HepG2 (cell line): ENCODE results near the gene MPST. TPM values are rescaled to one million over a fixed set of nuclear protein-coding genes. Genes with fewer than 3 reads are reported as not detected.

Experiments used
- FOXM1 ChIP-seq: sonication (generic); formaldehyde crosslinking; IDR thresholded peaks from 2 replicates; pipeline ENCODE4 v1.5.0; 2020; ENCODE audit warnings: missing genetic modification reagents
- GABPA ChIP-seq, 2 experiments: IDR thresholded peaks; 2 replicates each; pipeline ENCODE4 v1.6.1; 2011 to 2016; ENCODE audit warnings: low read depth in 2 of 2, low read length in 1 of 2, missing biosample characterization in 1 of 2, missing genetic modification characterization in 1 of 2
- GMEB1 ChIP-seq: sonication (generic); formaldehyde crosslinking; IDR thresholded peaks from 2 replicates; pipeline ENCODE4 v1.5.1; 2020; ENCODE audit warnings: missing genetic modification reagents, mild to moderate bottlenecking, borderline replicate concordance
- HIVEP1 ChIP-seq: sonication (generic); formaldehyde crosslinking; IDR thresholded peaks from 2 replicates; pipeline ENCODE4 v1.4.0; 2020; ENCODE audit warnings: mild to moderate bottlenecking, missing genetic modification reagents
- IRF2 ChIP-seq: IDR thresholded peaks from 2 replicates; pipeline ENCODE4 v1.6.1; 2018; ENCODE audit warnings: missing genetic modification reagents, missing compliant biosample characterization
- KDM1A ChIP-seq: IDR thresholded peaks from 2 replicates; pipeline ENCODE4 v1.6.1; 2016; ENCODE audit warnings: missing compliant biosample characterization
- PAX8 ChIP-seq: sonication (generic); formaldehyde crosslinking; IDR thresholded peaks from 2 replicates; pipeline ENCODE4 v1.8.0; 2022; ENCODE audit warnings: mild to moderate bottlenecking, missing genetic modification reagents, borderline replicate concordance
- RNF2 ChIP-seq: fragments of 450-650 bp; conservative IDR thresholded peaks from 2 replicates; pipeline ENCODE4 v1.6.1; 2016; ENCODE audit warnings: low read depth
- RNF219 ChIP-seq: sonication (generic); formaldehyde crosslinking; IDR thresholded peaks from 2 replicates; pipeline ENCODE4 v1.5.0; 2020; ENCODE audit warnings: mild to moderate bottlenecking, missing genetic modification reagents
- SCMH1 ChIP-seq: sonication (generic); formaldehyde crosslinking; IDR thresholded peaks from 2 replicates; pipeline ENCODE4 v1.9.0; 2021; ENCODE audit warnings: missing genetic modification reagents, mild to moderate bottlenecking, borderline replicate concordance
- SIX4 ChIP-seq: sonication (generic); formaldehyde crosslinking; IDR thresholded peaks from 2 replicates; pipeline ENCODE4 v1.4.0; 2020; ENCODE audit warnings: missing genetic modification reagents
- SKIL ChIP-seq: sonication (generic); formaldehyde crosslinking; IDR thresholded peaks from 2 replicates; pipeline ENCODE4 v1.8.0; 2022; ENCODE audit warnings: missing genetic modification reagents, mild to moderate bottlenecking, moderate library complexity, borderline replicate concordance
- ZFP37 ChIP-seq: sonication (generic); formaldehyde crosslinking; IDR thresholded peaks from 2 replicates; pipeline ENCODE4 v1.4.0; 2020; ENCODE audit warnings: missing genetic modification reagents, borderline replicate concordance
- ZFP90 ChIP-seq: sonication (generic); formaldehyde crosslinking; IDR thresholded peaks from 2 replicates; pipeline ENCODE4 v1.8.0; 2022; ENCODE audit warnings: missing genetic modification reagents, mild to moderate bottlenecking, inconsistent platforms, borderline replicate concordance
- ZNF121 ChIP-seq: sonication (generic); formaldehyde crosslinking; IDR thresholded peaks from 2 replicates; pipeline ENCODE4 v1.5.0; 2020; ENCODE audit warnings: mild to moderate bottlenecking, missing genetic modification reagents
- ZNF256 ChIP-seq: sonication (generic); formaldehyde crosslinking; conservative IDR thresholded peaks from 2 replicates; pipeline ENCODE4 v1.4.0; 2020; ENCODE audit warnings: missing genetic modification reagents
- ZNF275 ChIP-seq: sonication (generic); formaldehyde crosslinking; IDR thresholded peaks from 2 replicates; pipeline ENCODE4 v1.8.0; 2022; ENCODE audit warnings: missing genetic modification reagents, mild to moderate bottlenecking, inconsistent platforms, borderline replicate concordance
- ZNF484 ChIP-seq: sonication (generic); formaldehyde crosslinking; IDR thresholded peaks from 2 replicates; pipeline ENCODE4 v1.5.1; 2020; ENCODE audit warnings: mild to moderate bottlenecking, low read depth, missing genetic modification reagents, borderline replicate concordance
- ZNF512 ChIP-seq: sonication (generic); formaldehyde crosslinking; IDR thresholded peaks from 2 replicates; pipeline ENCODE4 v1.4.0; 2020; ENCODE audit warnings: mild to moderate bottlenecking, missing genetic modification reagents
- ZNF550 ChIP-seq: sonication (generic); formaldehyde crosslinking; IDR thresholded peaks from 2 replicates; pipeline ENCODE4 v1.4.0; 2020; ENCODE audit warnings: mild to moderate bottlenecking, missing genetic modification reagents, borderline replicate concordance
- ZNF580 ChIP-seq: IDR thresholded peaks from 2 replicates; pipeline ENCODE4 v1.6.1; 2016; ENCODE audit warnings: low read depth, borderline replicate concordance
- polyA plus RNA-seq, 8 experiments: library from polyadenylated mRNA; depleted of rRNA in 3 of 8; stranded (reverse) in 7 of 8; unstranded in 1 of 8; fragments of >200 nt; fragmentation: Illumina TruSeq in 4 of 8; extraction: Trizol in 4 of 8; gene quantifications; 2 replicates each; pipeline versions ENCODE4 v1.2.1 to v1.2.3, GENCODE V29; 2011 to 2016; ENCODE audit warnings: low read depth in 4 of 8, missing spikeins in 1 of 8, mixed read lengths in 1 of 8; ENCODE audit not compliant: insufficient read depth in 1 of 8
- total RNA-seq, 5 experiments: library from RNA; depleted of rRNA; stranded (reverse); fragments of >200 nt; fragmentation: Illumina TruSeq; extraction: Trizol; gene quantifications; 2 replicates each; pipeline ENCODE4 v1.2.3, GENCODE V29; 2016; ENCODE audit warnings: low read depth in 1 of 5

MPST gene
- total and polyA plus RNA-seq, 2 of the 13 experiments (the other 11 are each of a cell fraction or from before 2014, with no cell fraction given): 133 to 141 TPM

- TF ChIP-seq FOXM1 (CRISPR knock-in tag) (no peak), ZFP37 (CRISPR knock-in tag) (no peak), SKIL (CRISPR knock-in tag) (no peak), HIVEP1 (CRISPR knock-in tag) (no peak), RNF2 (no peak), GMEB1 (no peak), ZNF550 (CRISPR knock-in tag) (no peak), ZNF512 (CRISPR knock-in tag) (no peak), ZNF580 (no peak), SIX4 (CRISPR knock-in tag) (no peak), RNF219 (CRISPR knock-in tag) (0 out of 2 replicates have a peak, but pooled peaks have one; percentile 51), PAX8 (CRISPR knock-in tag) (no peak), ZNF256 (CRISPR knock-in tag) (no peak), ZNF275 (CRISPR knock-in tag) (no peak), GABPA (IDR thresholded peaks at IDR 0.05; ENCODE audit: low read depth, low read length) (no peak), GABPA (CRISPR knock-in tag; IDR thresholded peaks at IDR 0.05; ENCODE audit: low read depth) (no peak), ZNF121 (CRISPR knock-in tag) (no peak), KDM1A (CRISPR knock-in tag) (no peak), ZNF484 (no peak), SCMH1 (CRISPR knock-in tag) (no peak), ZFP90 (CRISPR knock-in tag) (no peak), IRF2 (CRISPR knock-in tag) (no peak)
Observed at GRCh38 chr22:37014415-37014806, 5.1 kb upstream of the MPST start (continued).
